CD4-positive, alpha-beta T cell (primary cell): ENCODE measurements around the gene ALG3. TPM values are rescaled to one million over a fixed set of nuclear protein-coding genes. Genes with fewer than 3 reads are reported as not detected.
"Not testable (repeated sequence)": the region's sequence is repeated elsewhere in the genome, so short reads cannot be mapped to it uniquely, and the experiment has no call there.

Experiments
- ATAC-seq: fragments of 200-7000 bp; cut with Tn5 transposase; one replicate; pipeline ENCODE4 v1.10.0; 2022; ENCODE audit warnings: mild to moderate bottlenecking; ENCODE audit not compliant: poor library complexity
- CTCF ChIA-PET: fragments of 350-600 bp; sonication (Branson Sonifier 250); formaldehyde crosslinking; loops from one replicate; lab custom pipeline; 2021; ENCODE audit warnings: antibody characterized with exemption, inconsistent platforms; lab: Charles Lee
- POLR2A ChIA-PET: fragments of 350-600 bp; sonication (Branson Sonifier 250); formaldehyde crosslinking; loops from one replicate; lab custom pipeline; 2021; ENCODE audit warnings: antibody characterized with exemption, inconsistent platforms; lab: Charles Lee
- DNase-seq, 14 experiments: peaks; one replicate each; pipeline ENCODE4 v3.0.0-alpha.2; 2013 to 2020; ENCODE audit warnings: mixed read lengths in 2 of 14
- H3K27ac ChIP-seq, 2 donors: one replicate each; pipeline versions ENCODE4 v1.5.1 to v1.7.0; 2013; ENCODE audit warnings: low read length in 2 of 2, low read depth in 1 of 2, mild to moderate bottlenecking in 1 of 2
- H3K27me3 ChIP-seq, 2 experiments: 1 replicate in 1 of 2; 2 replicates in 1 of 2; pipeline versions ENCODE4 v1.6.1 to v1.7.0; 2013; ENCODE audit warnings: low read length in 2 of 2, control low read depth in 1 of 2, mild to moderate bottlenecking in 1 of 2, moderate library complexity in 1 of 2; ENCODE audit not compliant: insufficient read depth in 2 of 2, control insufficient read depth in 1 of 2
- H3K36me3 ChIP-seq: one replicate; pipeline ENCODE4 v1.6.1; 2013; ENCODE audit warnings: low read length, control low read depth; ENCODE audit not compliant: insufficient read depth
- H3K4me1 ChIP-seq: one replicate; pipeline ENCODE4 v1.6.1; 2013; ENCODE audit warnings: low read length, control low read depth; ENCODE audit not compliant: insufficient read depth
- H3K4me3 ChIP-seq: one replicate; pipeline ENCODE4 v1.5.1; 2013; ENCODE audit warnings: mild to moderate bottlenecking, low read length, moderate library complexity
- H3K9me3 ChIP-seq, 2 experiments: 1 replicate in 1 of 2; 2 replicates in 1 of 2; pipeline versions ENCODE4 v1.6.1 to v1.7.0; 2013; ENCODE audit warnings: low read length in 2 of 2, mild to moderate bottlenecking in 2 of 2, control low read depth in 1 of 2, moderate library complexity in 1 of 2; ENCODE audit not compliant: control insufficient read depth in 1 of 2, insufficient read depth in 1 of 2
- H3K27ac Mint-ChIP-seq: one replicate; pipeline ENCODE4 v1.8.0; 2020; ENCODE audit warnings: mixed read lengths
- H3K27me3 Mint-ChIP-seq: one replicate; pipeline ENCODE4 v1.8.0; 2021; ENCODE audit warnings: mixed read lengths
- H3K36me3 Mint-ChIP-seq: one replicate; pipeline ENCODE4 v1.8.0; 2021; ENCODE audit warnings: low read depth, mixed read lengths
- H3K4me1 Mint-ChIP-seq: one replicate; pipeline ENCODE4 v1.8.0; 2021; ENCODE audit warnings: low read depth, mixed read lengths
- H3K4me3 Mint-ChIP-seq: one replicate; pipeline ENCODE4 v1.8.0; 2020; ENCODE audit warnings: mild to moderate bottlenecking, mixed read lengths
- H3K9me3 Mint-ChIP-seq: one replicate; pipeline ENCODE4 v1.8.0; 2020; ENCODE audit warnings: mixed read lengths
- intact Hi-C, 2 experiments: fragments of 100-400 bp; cut with DNase I in 1 of 2; cut with micrococcal nuclease in 1 of 2; formaldehyde crosslinking; loops; one replicate each; pipeline versions ENCODE4 v1.15.1 to v1.9.0; 2023 to 2025; cut with DNase I, micrococcal nuclease
- total RNA-seq, 174 experiments: library from RNA in 2 of 174; stranded (reverse) in 2 of 174; gene quantifications; one replicate each; pipeline ENCODE4 v1.2.3 and lab custom pipeline; 2021 to 2026
- TF ChIP-seq, protein P1 (sequence below): fragments of 200-600 bp; IDR thresholded peaks from one replicate; pipeline ENCODE4 v1.8.0; 2022; ENCODE audit warnings: antibody characterized with exemption, mild to moderate bottlenecking

ALG3 gene
- total RNA-seq, 2 experiments from 2014 or later = 12.0 to 13.5 TPM

DNA sequence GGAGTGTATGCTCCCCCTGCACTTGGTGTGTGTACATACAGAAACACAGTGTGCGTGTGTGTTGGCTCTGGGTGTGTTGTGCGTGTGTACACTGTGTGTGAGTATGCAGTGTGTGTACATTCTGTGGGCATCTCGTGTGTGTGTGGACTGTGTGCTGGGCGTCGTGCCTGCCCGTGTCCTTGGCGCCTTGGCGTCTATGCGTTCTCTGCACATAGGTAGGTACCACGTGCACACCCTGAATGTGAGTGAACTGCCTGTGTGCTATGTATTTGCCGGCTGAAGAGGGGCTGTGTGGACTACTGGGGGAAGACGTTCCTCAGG, 26.6 kb upstream of the ALG3 start:
- intact Hi-C loops = no loop called here
- Histone ChIP-seq H3K27ac (no peak overlapping the region), H3K4me3 (no peak overlapping the region), H3K36me3 (no peaks in the 10 kb centered on the region), H3K27me3 (peaks cover 30 to 34% of the 10 kb centered on the region in 2 experiments), H3K9me3 (peaks cover 0 to 7% of the 10 kb centered on the region in 2 experiments), H3K4me1 (peaks cover 4% of the 10 kb centered on the region)
- H3K27me3 Mint-ChIP-seq = peaks cover 65% of the 10 kb centered on the region
- H3K4me1 Mint-ChIP-seq = peaks cover 5% of the 10 kb centered on the region
- TF ChIP-seq, protein P1, sequence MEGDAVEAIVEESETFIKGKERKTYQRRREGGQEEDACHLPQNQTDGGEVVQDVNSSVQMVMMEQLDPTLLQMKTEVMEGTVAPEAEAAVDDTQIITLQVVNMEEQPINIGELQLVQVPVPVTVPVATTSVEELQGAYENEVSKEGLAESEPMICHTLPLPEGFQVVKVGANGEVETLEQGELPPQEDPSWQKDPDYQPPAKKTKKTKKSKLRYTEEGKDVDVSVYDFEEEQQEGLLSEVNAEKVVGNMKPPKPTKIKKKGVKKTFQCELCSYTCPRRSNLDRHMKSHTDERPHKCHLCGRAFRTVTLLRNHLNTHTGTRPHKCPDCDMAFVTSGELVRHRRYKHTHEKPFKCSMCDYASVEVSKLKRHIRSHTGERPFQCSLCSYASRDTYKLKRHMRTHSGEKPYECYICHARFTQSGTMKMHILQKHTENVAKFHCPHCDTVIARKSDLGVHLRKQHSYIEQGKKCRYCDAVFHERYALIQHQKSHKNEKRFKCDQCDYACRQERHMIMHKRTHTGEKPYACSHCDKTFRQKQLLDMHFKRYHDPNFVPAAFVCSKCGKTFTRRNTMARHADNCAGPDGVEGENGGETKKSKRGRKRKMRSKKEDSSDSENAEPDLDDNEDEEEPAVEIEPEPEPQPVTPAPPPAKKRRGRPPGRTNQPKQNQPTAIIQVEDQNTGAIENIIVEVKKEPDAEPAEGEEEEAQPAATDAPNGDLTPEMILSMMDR = no peak
- ATAC-seq = no peak
- no peak overlapping the region for H3K27ac Mint-ChIP-seq
- ChIA-PET CTCF (no interaction called here), POLR2A (no interaction called here)
- no peak for DNase-seq
- no peaks in the 10 kb centered on the region for H3K9me3 Mint-ChIP-seq
- no peak overlapping the region for H3K4me3 Mint-ChIP-seq
- no peaks in the 10 kb centered on the region for H3K36me3 Mint-ChIP-seq

DNA sequence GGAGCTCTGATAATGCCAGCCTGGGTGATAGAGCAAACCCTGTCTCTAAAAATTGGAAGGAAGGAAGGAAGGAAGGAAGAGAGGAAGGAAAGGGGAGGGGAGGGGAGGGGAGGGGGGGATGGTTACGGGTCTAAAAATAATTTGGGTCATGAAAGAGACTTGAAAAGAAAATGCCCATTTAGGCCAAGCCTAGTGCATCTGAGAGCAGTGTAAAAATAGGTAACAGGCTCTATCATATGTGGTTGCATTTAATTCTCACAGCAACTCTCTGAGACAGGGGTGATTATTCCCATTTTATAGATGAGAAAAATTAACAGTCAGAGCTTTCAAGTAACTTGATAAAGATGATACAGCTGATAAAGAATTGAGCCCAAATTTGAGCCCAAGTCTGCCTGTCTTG, 23.5 kb upstream of the ALG3 start:
- Histone ChIP-seq H3K9me3 (peaks cover 0 to 7% of the 10 kb centered on the region in 2 experiments), H3K4me3 (no peak overlapping the region), H3K4me1 (peaks cover 4% of the 10 kb centered on the region), H3K27ac (no peak overlapping the region), H3K36me3 (no peaks in the 10 kb centered on the region), H3K27me3 (peaks cover 29 to 37% of the 10 kb centered on the region in 2 experiments)
- H3K9me3 Mint-ChIP-seq = no peaks in the 10 kb centered on the region
- TF ChIP-seq, protein P1 = no peak
- intact Hi-C loops = no loop called here
- peaks cover 57% of the 10 kb centered on the region for H3K27me3 Mint-ChIP-seq
- CTCF ChIA-PET = no interaction called here
- POLR2A ChIA-PET = no interaction called here
- no peaks in the 10 kb centered on the region for H3K36me3 Mint-ChIP-seq
- no peak overlapping the region for H3K27ac Mint-ChIP-seq
- no peak for DNase-seq
- H3K4me3 Mint-ChIP-seq = no peak overlapping the region
- H3K4me1 Mint-ChIP-seq = peaks cover 5% of the 10 kb centered on the region
- ATAC-seq = no peak

DNA sequence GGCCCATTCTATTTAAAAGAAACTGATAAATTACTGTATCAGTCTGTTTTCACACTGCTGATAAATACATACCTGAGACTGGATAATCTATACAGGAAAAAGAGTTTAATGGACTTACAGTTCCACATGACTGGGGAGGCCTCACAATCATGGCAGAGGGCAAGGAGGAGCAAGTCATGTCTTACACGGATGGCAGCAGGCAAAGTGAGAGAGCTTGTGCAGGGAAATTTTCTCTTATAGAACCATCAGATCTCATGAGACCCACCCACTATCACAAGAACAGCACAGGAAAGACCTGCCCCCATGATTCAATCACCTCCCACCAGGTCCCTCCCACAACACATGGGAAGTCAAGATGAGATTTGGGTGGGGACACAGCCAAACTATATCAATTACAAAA, 18.5 kb upstream of the ALG3 start:
- H3K27ac Mint-ChIP-seq, POLR2A ChIA-PET: not testable (repeated sequence)
- peaks cover 54% of the 10 kb centered on the region for H3K27me3 Mint-ChIP-seq

DNA sequence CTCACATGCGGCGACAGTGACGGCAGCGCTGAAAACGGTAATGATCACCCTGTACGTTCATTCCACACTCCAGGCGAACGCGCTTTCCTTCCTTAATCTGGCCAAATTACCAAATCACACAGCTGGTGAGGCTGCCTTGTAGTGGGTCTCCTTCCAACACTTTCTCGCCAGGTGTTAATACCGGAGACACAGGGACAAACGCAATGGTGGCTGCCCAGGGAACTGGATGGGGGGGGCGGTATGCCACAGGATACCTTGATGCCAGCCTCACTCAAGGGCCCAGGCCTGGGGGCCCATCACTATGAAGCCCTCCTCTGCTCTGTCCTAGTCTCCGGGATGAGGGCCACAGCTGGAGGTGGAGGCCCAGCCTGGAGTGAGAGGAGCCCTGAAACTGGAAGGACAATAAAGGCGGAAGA, 14.0 kb upstream of the ALG3 start:
- ATAC-seq = no peak
- TF ChIP-seq, protein P1 = no peak
- POLR2A ChIA-PET = interaction anchor here (1.4 kb wide), 1 partner anchor 13 kb away, joined by 4 read pairs; the partner anchor contains the start of gene EEF1AKMT4

More for the DNA sequence above, 18.5 kb upstream of the ALG3 start:
- H3K36me3 Mint-ChIP-seq, H3K4me1 Mint-ChIP-seq, H3K9me3 Mint-ChIP-seq, CTCF ChIA-PET, intact Hi-C loops, H3K4me3 Mint-ChIP-seq, ATAC-seq, H3K4me3 ChIP-seq, H3K27ac ChIP-seq, H3K36me3 ChIP-seq, DNase-seq, H3K9me3 ChIP-seq: not testable (repeated sequence)
- peaks cover 31% of the 10 kb centered on the region in 2 experiments for H3K27me3 ChIP-seq
- H3K4me1 ChIP-seq = peaks cover 11% of the 10 kb centered on the region

More for the DNA sequence above, 14.0 kb upstream of the ALG3 start:
- intact Hi-C loops = loop anchor here in 1 of 2 experiments (5.0 kb wide), 1 partner anchor 35 kb away; the partner anchor contains the start of gene PSMD2
- Mint-ChIP-seq H3K4me1 (peaks cover 17% of the 10 kb centered on the region), H3K4me3 (peak overlapping the region; percentile 43), H3K36me3 (no peaks in the 10 kb centered on the region), H3K9me3 (no peaks in the 10 kb centered on the region), H3K27ac (no peak overlapping the region), H3K27me3 (peaks cover 63% of the 10 kb centered on the region)
- DNase-seq = no peak
- CTCF ChIA-PET = interaction anchor here (1.8 kb wide), 1 partner anchor 35 kb away, joined by 4 read pairs; no protein-coding TSS in a partner anchor
- Histone ChIP-seq H3K4me3 (no peak overlapping the region), H3K9me3 (peaks cover 0 to 12% of the 10 kb centered on the region in 2 experiments), H3K4me1 (peaks cover 29% of the 10 kb centered on the region), H3K27ac (no peak overlapping the region), H3K36me3 (no peaks in the 10 kb centered on the region), H3K27me3 (peaks cover 37% of the 10 kb centered on the region in 2 experiments)
